K562 (cell line): Measurements from ENCODE around the gene ABAT. TPM values are rescaled to one million over a fixed set of nuclear protein-coding genes. Genes with fewer than 3 reads are reported as not detected.

Experiments used
- ATAC-seq: fragments of 200-7000 bp; cut with Tn5 transposase; 3 replicates; pipeline ENCODE4 v1.9.1; 2020; ENCODE audit warnings: moderate library complexity
- BruUV-seq: library from RNA; stranded (reverse); fragments of 400-500 nt; replicated peaks from 2 replicates; lab custom pipeline; 2021; lab: Mats Ljungman, UMichigan
- CTCF ChIA-PET: fragments of 300-600 bp; formaldehyde crosslinking; extraction: SDS; loops from one replicate; lab custom pipeline; 2021; ENCODE audit warnings: low intra/inter-chr PET ratio; lab: Yijun Ruan, JAX
- POLR2A ChIA-PET: fragments of 300-600, 350-650 bp; sonication (Branson Sonifier 250); formaldehyde crosslinking; extraction: SDS; loops from one replicate; lab custom pipeline; 2021; ENCODE audit warnings: antibody characterized with exemption, inconsistent platforms; lab: Yijun Ruan, JAX
- DNase-seq, 4 experiments: peaks; one replicate each; pipeline versions ENCODE4 v3.0.0 to v3.0.0-alpha.2; 2011 to 2018; ENCODE audit warnings: low spot score in 3 of 4, mixed read lengths in 3 of 4; ENCODE audit errors: extremely low read depth in 1 of 4
- FAIRE-seq: peaks from 2 replicates; lab custom pipeline; 2011; peaks lifted over from hg19 to GRCh38; lab: Jason Lieb, UNC
- H2AFZ ChIP-seq: 2 replicates; pipeline ENCODE4 v1.6.0; 2011; ENCODE audit warnings: low read depth, low read length, control low read depth, inconsistent platforms
- H3K27ac ChIP-seq: fragments of 200-600 bp; 3 replicates; pipeline ENCODE4 v1.8.0; 2011; ENCODE audit warnings: low read depth, mild to moderate bottlenecking, control low read depth, inconsistent platforms, low read length, moderate library complexity, mixed read lengths; ENCODE audit errors: extremely low read depth
- H3K27me3 ChIP-seq, 2 experiments: fragments of 300-600 bp in 1 of 2; 2 replicates in 1 of 2; 3 replicates in 1 of 2; pipeline versions ENCODE4 v1.6.0 to v1.8.0; 2011; ENCODE audit warnings: inconsistent platforms in 2 of 2, low read length in 2 of 2, mild to moderate bottlenecking in 1 of 2, mixed read lengths in 1 of 2, moderate library complexity in 1 of 2; ENCODE audit not compliant: control insufficient read depth in 2 of 2, insufficient read depth in 2 of 2
- H3K36me3 ChIP-seq: fragments of 300-600 bp; 3 replicates; pipeline ENCODE4 v1.8.0; 2011; ENCODE audit warnings: mild to moderate bottlenecking, low read length, inconsistent platforms; ENCODE audit not compliant: control insufficient read depth, insufficient read depth
- H3K4me1 ChIP-seq, 2 experiments: fragments of 200-600 bp in 1 of 2; replicated peaks in 1 of 2; 2 replicates in 1 of 2; 3 replicates in 1 of 2; pipeline versions ENCODE4 v1.5.1 to v1.8.0; 2011; ENCODE audit warnings: inconsistent platforms in 2 of 2, low read length in 2 of 2, mild to moderate bottlenecking in 1 of 2, mixed read lengths in 1 of 2, moderate library complexity in 1 of 2; ENCODE audit not compliant: control insufficient read depth in 2 of 2, insufficient read depth in 2 of 2
- H3K4me2 ChIP-seq: 2 replicates; pipeline ENCODE4 v1.6.1; 2011; ENCODE audit warnings: low read length, control low read depth, inconsistent platforms, mixed read lengths; ENCODE audit not compliant: insufficient read depth
- H3K4me3 ChIP-seq: fragments of 200-600 bp; sonication (generic), shearing (Covaris generic); 2 replicates; pipeline ENCODE4 v1.5.1; 2016; ENCODE audit warnings: control low read depth, inconsistent platforms
- H3K79me2 ChIP-seq: fragments of 200-600 bp; 3 replicates; pipeline ENCODE4 v1.8.0; 2011; ENCODE audit warnings: low read length, inconsistent platforms; ENCODE audit not compliant: control insufficient read depth, insufficient read depth
- H3K9ac ChIP-seq, 2 experiments: 2 replicates each; pipeline versions ENCODE4 v1.6.0 to v1.6.1; 2011; ENCODE audit warnings: low read depth in 2 of 2, low read length in 2 of 2, control low read depth in 1 of 2, inconsistent platforms in 1 of 2, mild to moderate bottlenecking in 1 of 2, mixed read lengths in 1 of 2; ENCODE audit not compliant: insufficient read depth in 1 of 2
- H3K9me1 ChIP-seq: one replicate; pipeline ENCODE4 v1.6.0; 2011; ENCODE audit warnings: inconsistent platforms, mild to moderate bottlenecking, low read length, moderate library complexity; ENCODE audit not compliant: control insufficient read depth, insufficient read depth
- H3K9me3 ChIP-seq: replicated peaks from 2 replicates; pipeline ENCODE4 v1.5.1; 2011; ENCODE audit warnings: low read depth, low read length, inconsistent platforms; ENCODE audit not compliant: control insufficient read depth, insufficient read depth
- H4K20me1 ChIP-seq: replicated peaks from 2 replicates; pipeline ENCODE4 v1.6.1; 2011; ENCODE audit warnings: low read length, inconsistent platforms, mixed read lengths; ENCODE audit not compliant: control insufficient read depth, insufficient read depth
- DIDO1 ChIP-seq: fragments of 450-650 bp; IDR thresholded peaks from 2 replicates; pipeline ENCODE4 v1.6.1; 2016; ENCODE audit warnings: low read depth, missing biosample characterization, missing genetic modification characterization
- FUS ChIP-seq: fragments of 200-400 bp; formaldehyde crosslinking; optimal IDR thresholded peaks from 2 replicates; pipeline ENCODE3; 2017; ENCODE audit warnings: low read depth, low read length
- HNRNPK ChIP-seq: fragments of 200-400 bp; formaldehyde crosslinking; IDR thresholded peaks from one replicate; pipeline ENCODE4 v1.6.1; 2018; ENCODE audit warnings: mild to moderate bottlenecking, low read depth, low read length; ENCODE audit not compliant: poor library complexity, severe bottlenecking
- SIN3B ChIP-seq: fragments of 450-650 bp; IDR thresholded peaks from 2 replicates; pipeline ENCODE4 v1.6.1; 2017; ENCODE audit warnings: low read depth, mild to moderate bottlenecking, moderate library complexity
- SMAD4 ChIP-seq: fragments of 250-450 bp; sonication (Bioruptor Pico); conservative IDR thresholded peaks from 2 replicates; pipeline ENCODE4 v1.8.0; 2021; ENCODE audit warnings: inconsistent platforms, mild to moderate bottlenecking, moderate library complexity
- TCF15 ChIP-seq: fragments of 250-450 bp; sonication (Bioruptor Pico); IDR thresholded peaks from 2 replicates; pipeline ENCODE4 v1.8.0; 2022; ENCODE audit warnings: moderate library complexity, mild to moderate bottlenecking, inconsistent platforms
- U2AF2 ChIP-seq: fragments of 200-400 bp; formaldehyde crosslinking; optimal IDR thresholded peaks from 2 replicates; pipeline ENCODE3; 2017; ENCODE audit warnings: low read depth, mild to moderate bottlenecking, low read length
- ZNF121 ChIP-seq: sonication (generic); formaldehyde crosslinking; conservative IDR thresholded peaks from 2 replicates; pipeline ENCODE4 v1.8.0; 2022; ENCODE audit warnings: missing genetic modification reagents
- ZNF699 ChIP-seq: fragments of 250-450 bp; sonication (Bioruptor Pico); IDR thresholded peaks from 2 replicates; pipeline ENCODE4 v1.8.0; 2021; ENCODE audit warnings: mild to moderate bottlenecking, moderate library complexity; ENCODE audit not compliant: insufficient replicate concordance
- WGBS: fragments of 100-300 bp; shearing (Covaris generic); methylation state at CpG from one replicate; pipeline ENCODE4 v1.1.6; 2016; ENCODE audit warnings: low coverage, mixed read lengths; ENCODE audit not compliant: insufficient coverage; ENCODE audit errors: missing lambda C conversion rate; 5-methylcytosine and 5-hydroxymethylcytosine counted together
- in situ Hi-C: fragments of 300-500 bp; cut with MboI; formaldehyde crosslinking; loops from 4 replicates; pipeline ENCODE4 v1.15.0; 2018; ENCODE audit warnings: inconsistent platforms, mixed read lengths
- intact Hi-C: fragments of 100-400 bp; cut with micrococcal nuclease; formaldehyde crosslinking; loops from 2 replicates; pipeline ENCODE4 v1.14.2; 2022
- polyA plus RNA-seq, 8 experiments: library from polyadenylated mRNA; depleted of rRNA in 4 of 8; stranded (reverse) in 5 of 8; unstranded in 3 of 8; fragments of >200 nt; fragmentation: Nextera tagmentation in 2 of 8; fragmentation: Illumina TruSeq in 1 of 8; extraction: Ambion mirVana in 2 of 8; extraction: Trizol in 1 of 8; gene quantifications; 2 replicates each; pipeline versions ENCODE4 v1.2.1 to v1.2.3, GENCODE V29; 2011 to 2014; ENCODE audit warnings: inconsistent platforms in 1 of 8, missing spikeins in 1 of 8
- total RNA-seq, 7 experiments: library from RNA; depleted of rRNA in 6 of 7; stranded (reverse); fragments of >200 nt in 6 of 7; fragmentation: Illumina TruSeq in 2 of 7; extraction: Trizol in 2 of 7; gene quantifications; 2 replicates each; pipeline versions ENCODE4 v1.2.1 to v1.2.3, GENCODE V29; 2011 to 2021; ENCODE audit warnings: low replicate concordance in 1 of 7
- TF ChIP-seq, protein P1 (sequence below): fragments of 150-350 bp; conservative IDR thresholded peaks from 2 replicates; pipeline ENCODE4 v1.6.1; 2014; ENCODE audit warnings: low read length
- TF ChIP-seq, protein P2 (sequence below): sonication (generic); formaldehyde crosslinking; IDR thresholded peaks from 2 replicates; pipeline ENCODE4 v1.4.0; 2020; ENCODE audit warnings: mild to moderate bottlenecking, missing genetic modification reagents

Gene ABAT
- total and polyA plus RNA-seq, 9 of the 15 experiments (the other 6 are each of a cell fraction or from before 2014, with no cell fraction given): 0.01 to 0.49 (median 0.10) TPM

DNA sequence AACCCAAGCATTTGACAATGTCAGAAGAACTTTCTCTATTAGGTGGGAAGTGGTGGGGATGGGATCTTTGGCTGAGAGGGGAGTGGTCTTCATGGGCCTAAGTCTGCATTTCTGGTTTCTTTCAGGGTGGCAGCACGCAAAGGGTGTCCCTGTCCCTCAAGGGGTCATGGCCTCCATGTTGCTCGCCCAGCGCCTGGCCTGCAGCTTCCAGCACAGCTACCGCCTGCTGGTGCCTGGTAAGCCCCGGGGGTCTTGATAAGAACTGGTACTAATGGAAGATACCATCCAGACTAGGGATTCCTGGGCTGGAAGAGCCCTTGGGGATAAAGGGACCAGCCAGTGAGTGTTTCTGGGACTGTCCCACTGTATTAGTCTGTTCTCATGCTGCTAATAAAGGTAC, 61.2 kb downstream of the ABAT start:
- BruUV-seq: no TSS peak
- in situ Hi-C loops: no loop called here
- DNase-seq: no peak
- Histone ChIP-seq H3K36me3 (no peaks in the 10 kb centered on the region), H3K9me1 (no peaks in the 10 kb centered on the region)
- TF ChIP-seq ZNF121 (CRISPR knock-in tag) (0 out of 2 replicates have a peak, but pooled peaks have one; percentile 4), DIDO1 (no peak)
- TF ChIP-seq, all 486 proteins: peak for 1
- Histone ChIP-seq H3K9me3 (no peaks in the 10 kb centered on the region), H2AFZ (no peak overlapping the region), H3K27ac (no peak overlapping the region), H3K4me3 (no peak overlapping the region), H3K79me2 (no peaks in the 10 kb centered on the region), H3K4me2 (no peak overlapping the region), H3K4me1 (no peaks in the 10 kb centered on the region; a peak in 1 of 5 replicates), H3K27me3 (peaks cover 12 to 30% of the 10 kb centered on the region in 2 experiments), H4K20me1 (no peaks in the 10 kb centered on the region), H3K9ac (no peak overlapping the region)
- intact Hi-C loops: no loop called here
- FAIRE-seq: no peak
- POLR2A ChIA-PET: no interaction called here
- ATAC-seq: no peak
- CTCF ChIA-PET: no interaction called here
- 0% methylated on average over 5 of the region's 5 CpGs for WGBS

- Histone ChIP-seq H3K9me1 (no peaks in the 10 kb centered on the region), H3K27ac (no peak overlapping the region), H3K9ac (no peak overlapping the region), H3K27me3 (peaks cover 17 to 26% of the 10 kb centered on the region in 2 experiments), H4K20me1 (no peaks in the 10 kb centered on the region), H3K9me3 (no peaks in the 10 kb centered on the region), H3K4me2 (no peak overlapping the region), H3K79me2 (no peaks in the 10 kb centered on the region), H3K36me3 (no peaks in the 10 kb centered on the region), H3K4me1 (no peaks in the 10 kb centered on the region; a peak in 1 of 5 replicates), H3K4me3 (no peak overlapping the region), H2AFZ (no peak overlapping the region)
- no peak for DNase-seq
- no peak for ATAC-seq
- 0% methylated on average over 8 of the region's 9 CpGs for WGBS
- POLR2A ChIA-PET: no interaction called here
- intact Hi-C loops: no loop called here
- CTCF ChIA-PET: no interaction called here
- in situ Hi-C loops: no loop called here
- no peak for FAIRE-seq
- BruUV-seq: no TSS peak
- TF ChIP-seq SIN3B (no peak), FUS (no peak), TCF15 (CRISPR knock-in tag) (no peak), HNRNPK (no peak), U2AF2 (no peak), ZNF699 (no peak), SMAD4 (CRISPR knock-in tag) (no peak)
- TF ChIP-seq, protein P1, sequence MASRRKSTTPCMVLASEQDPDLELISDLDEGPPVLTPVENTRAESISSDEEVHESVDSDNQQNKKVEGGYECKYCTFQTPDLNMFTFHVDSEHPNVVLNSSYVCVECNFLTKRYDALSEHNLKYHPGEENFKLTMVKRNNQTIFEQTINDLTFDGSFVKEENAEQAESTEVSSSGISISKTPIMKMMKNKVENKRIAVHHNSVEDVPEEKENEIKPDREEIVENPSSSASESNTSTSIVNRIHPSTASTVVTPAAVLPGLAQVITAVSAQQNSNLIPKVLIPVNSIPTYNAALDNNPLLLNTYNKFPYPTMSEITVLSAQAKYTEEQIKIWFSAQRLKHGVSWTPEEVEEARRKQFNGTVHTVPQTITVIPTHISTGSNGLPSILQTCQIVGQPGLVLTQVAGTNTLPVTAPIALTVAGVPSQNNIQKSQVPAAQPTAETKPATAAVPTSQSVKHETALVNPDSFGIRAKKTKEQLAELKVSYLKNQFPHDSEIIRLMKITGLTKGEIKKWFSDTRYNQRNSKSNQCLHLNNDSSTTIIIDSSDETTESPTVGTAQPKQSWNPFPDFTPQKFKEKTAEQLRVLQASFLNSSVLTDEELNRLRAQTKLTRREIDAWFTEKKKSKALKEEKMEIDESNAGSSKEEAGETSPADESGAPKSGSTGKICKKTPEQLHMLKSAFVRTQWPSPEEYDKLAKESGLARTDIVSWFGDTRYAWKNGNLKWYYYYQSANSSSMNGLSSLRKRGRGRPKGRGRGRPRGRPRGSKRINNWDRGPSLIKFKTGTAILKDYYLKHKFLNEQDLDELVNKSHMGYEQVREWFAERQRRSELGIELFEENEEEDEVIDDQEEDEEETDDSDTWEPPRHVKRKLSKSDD: no peak
- TF ChIP-seq, protein P2, sequence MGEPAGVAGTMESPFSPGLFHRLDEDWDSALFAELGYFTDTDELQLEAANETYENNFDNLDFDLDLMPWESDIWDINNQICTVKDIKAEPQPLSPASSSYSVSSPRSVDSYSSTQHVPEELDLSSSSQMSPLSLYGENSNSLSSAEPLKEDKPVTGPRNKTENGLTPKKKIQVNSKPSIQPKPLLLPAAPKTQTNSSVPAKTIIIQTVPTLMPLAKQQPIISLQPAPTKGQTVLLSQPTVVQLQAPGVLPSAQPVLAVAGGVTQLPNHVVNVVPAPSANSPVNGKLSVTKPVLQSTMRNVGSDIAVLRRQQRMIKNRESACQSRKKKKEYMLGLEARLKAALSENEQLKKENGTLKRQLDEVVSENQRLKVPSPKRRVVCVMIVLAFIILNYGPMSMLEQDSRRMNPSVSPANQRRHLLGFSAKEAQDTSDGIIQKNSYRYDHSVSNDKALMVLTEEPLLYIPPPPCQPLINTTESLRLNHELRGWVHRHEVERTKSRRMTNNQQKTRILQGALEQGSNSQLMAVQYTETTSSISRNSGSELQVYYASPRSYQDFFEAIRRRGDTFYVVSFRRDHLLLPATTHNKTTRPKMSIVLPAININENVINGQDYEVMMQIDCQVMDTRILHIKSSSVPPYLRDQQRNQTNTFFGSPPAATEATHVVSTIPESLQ: no peak
These were observed 61.8 kb downstream of the ABAT start for GRCh38 chr16:8736123-8736668.
